GDM1 (cell line): ENCODE data around the gene FAM163B.

Experiments
- DNase-seq: peaks from one replicate; lab custom pipeline; 2025; lab: John Stamatoyannopoulos, UW

FAM163B gene

GRCh38 chr9:133597316-133597957 lies 11.8 kb downstream of the FAM163B start:
- DNase-seq = no peak

DNA sequence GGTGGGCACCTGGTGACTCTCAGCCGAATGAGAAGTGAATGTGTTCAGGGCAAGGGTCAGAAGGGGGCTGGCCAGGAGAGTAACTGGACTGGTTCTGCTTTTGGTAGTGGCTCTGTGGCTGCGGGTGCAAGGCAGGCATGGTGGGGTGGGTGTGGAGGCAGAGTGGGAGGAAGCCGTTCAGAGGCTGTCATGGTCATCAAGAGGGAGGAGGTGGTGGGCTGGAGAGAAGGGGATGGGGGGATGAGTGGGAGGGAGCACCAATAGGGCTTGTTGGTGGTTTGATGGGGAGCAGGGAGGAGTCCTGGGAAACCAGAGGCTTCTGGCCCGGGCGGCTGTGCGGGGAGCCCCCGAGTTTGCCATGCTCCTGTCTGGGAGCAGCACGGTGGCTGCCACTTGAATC lies 13.3 kb downstream of the FAM163B start:
- no peak for DNase-seq

DNA sequence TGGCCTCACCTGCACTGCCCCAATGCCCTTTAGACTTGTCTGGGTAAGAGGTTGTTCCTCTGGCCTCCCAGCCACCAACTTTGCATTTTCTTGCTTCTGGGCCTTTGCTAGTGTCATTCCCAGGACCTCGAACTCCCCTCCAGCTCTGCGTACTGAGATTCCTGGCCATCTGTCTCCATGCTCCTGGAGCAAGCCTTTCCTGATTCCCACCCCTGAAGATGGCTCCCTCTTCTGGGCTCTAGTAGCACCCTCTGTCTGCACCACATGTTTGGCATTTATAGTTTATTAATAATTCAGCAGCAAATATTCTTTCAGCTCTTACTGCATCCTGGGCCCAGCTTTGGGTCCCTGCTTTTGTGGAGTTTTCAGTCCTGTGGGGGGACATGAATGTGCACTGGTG lies 14.9 kb downstream of the FAM163B start:
- no peak for DNase-seq

- no peak for DNase-seq
These were observed 15.5 kb downstream of the FAM163B start for GRCh38 chr9:133593587-133594253.

DNA sequence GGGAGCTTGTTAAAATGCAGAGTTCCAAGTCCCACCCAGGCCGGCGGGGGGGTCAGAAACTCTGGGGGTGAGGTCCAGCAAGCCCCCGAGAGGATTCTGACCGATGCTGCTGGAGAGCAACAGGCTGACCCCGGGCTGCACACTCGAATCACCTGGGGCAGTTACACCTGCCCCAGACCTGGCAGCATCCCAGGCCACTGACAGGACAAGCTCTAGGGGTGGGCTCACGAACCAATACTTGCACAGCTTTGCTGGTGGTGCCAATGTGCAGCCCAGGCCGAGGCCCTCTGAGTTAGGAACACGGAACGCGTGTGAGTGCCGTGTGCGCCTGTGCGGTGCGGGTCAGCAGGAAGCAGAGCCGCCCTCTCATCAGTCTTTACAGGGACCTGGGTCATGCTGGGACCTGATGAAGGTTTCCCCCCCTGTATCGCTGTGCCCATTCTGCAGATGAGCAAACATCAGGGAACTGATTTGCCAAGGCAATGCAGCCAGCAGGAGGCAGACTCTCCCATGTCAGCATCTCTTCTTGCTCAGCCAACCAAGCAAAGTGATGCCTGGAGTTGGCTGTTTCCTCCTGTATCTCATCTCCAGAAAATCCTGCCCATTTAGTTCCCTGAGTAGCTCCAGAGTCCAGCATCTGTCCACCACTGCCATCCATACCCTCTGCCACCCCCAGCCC lies 16.3 kb downstream of the FAM163B start:
- DNase-seq = no peak

DNA sequence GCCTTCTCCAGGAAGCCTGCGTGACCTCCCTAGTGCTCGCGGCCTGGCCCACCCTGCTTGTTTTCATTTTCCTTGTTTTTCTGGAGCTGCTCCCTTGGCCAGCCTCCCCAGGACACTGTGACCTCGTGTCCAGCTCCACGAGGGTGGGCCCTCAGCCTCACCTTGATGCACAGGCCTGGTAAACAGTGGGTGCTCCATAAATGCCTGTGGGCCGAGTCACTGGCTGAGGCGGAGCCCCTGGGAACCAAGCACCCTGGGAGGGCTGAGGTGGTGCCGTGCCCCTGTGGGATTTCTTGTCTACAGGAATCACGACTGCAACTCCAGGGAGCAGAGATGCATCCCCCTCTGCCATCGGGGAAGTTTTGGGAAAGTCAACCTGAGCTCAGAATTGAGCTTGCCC lies 17.2 kb downstream of the FAM163B start:
- no peak for DNase-seq

GRCh38 chr9:133591116-133591910 lies 17.9 kb downstream of the FAM163B start:
- no peak for DNase-seq

DNA sequence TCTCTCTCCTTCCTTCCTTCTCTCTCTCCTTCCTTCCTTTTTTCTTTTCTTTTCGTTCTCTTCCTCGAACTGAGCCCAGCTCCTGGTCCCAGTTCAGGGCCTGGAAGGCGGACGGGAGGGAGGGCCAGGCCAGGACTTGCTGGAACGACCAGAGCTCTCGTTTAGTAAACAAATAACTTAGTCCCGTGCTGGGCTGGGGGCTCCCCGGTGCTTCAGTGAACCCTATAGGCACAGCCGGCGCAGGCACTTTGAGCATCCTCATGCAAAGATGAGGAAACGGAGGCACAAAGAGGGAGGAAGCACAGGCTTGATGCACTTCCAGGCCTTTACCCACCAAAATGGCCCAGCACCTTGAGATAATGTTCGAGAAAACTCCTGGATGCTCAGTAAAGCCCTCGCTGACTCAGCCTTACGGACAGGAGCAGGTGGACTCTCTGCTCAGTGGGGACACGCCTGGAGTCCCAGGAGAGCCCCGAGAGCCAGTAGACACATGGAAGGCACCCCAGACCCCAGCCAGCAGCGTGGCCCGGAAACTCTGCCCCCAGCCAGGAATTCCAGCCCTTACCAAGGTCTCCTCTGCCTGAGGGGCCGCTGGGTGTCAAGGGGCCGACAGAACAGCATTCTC lies 18.8 kb downstream of the FAM163B start:
- no peak for DNase-seq

GRCh38 chr9:133589454-133590227 lies 19.5 kb downstream of the FAM163B start:
- no peak for DNase-seq

DNA sequence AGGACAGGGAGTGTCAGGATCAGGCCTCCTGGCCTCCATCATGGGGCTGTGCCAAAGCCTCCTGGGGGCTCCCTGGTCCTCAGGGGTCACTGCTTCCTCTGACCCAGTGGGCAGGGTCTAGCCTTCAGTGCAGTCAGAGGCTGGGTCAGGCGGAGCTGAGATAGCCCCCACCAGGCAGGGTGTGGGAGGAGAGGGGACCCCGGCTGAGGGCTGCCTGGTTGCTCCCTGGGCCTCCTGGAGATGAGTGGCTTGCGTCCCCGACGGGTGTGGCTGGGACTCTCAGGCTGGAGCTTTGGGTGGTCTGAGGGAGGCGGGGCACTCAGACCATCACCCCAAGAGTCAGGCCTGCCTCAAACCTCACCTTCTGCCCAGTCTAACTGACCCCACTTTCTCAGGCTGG lies 21.7 kb downstream of the FAM163B start:
- DNase-seq = no peak

GRCh38 chr9:133587051-133587450 lies 22.1 kb downstream of the FAM163B start:
- DNase-seq = no peak

DNA sequence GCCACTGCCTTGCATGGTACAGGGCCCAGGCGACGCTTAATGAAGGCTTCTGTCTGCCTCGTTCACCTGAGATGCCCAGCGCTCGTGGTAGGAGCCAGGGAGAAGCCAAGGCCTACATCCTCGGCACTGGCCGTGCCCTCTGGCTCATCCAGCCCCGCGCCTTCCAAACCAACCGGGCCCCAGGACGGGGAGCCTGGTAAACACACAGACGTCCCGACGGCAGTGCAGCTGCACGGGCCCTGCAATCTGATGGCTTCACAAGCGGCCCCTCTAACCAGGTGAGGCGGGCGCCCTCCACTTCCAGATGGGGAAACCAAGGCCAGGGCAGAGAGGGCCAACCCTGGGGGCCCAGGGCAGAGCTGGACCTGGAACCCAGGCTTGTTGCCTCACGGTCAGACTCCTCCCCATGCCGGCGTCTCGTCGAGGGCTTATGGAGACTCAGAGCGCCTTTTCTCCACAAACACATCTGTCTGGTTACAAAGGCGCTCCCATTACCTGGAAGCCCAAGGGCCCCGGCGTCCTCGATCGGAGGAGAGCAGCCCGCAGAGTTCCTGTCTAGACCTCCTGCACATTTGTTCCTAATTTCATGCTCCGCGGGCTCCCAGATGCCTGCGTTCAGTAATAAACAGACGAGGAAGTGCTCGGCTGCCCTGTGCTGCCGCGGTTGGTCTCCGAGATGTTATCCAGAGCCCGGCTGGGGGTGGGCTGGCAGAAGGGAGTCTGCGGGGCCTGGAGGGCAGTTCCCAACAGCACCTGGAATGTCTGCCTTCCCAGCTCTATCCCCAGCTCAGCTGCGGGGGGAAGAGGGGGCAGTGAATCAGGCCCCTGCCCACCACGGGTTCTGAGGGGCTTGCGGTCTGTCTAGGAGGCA lies 23.5 kb downstream of the FAM163B start:
- DNase-seq = no peak

GRCh38 chr9:133584559-133585476 lies 24.4 kb downstream of the FAM163B start:
- no peak for DNase-seq

DNA sequence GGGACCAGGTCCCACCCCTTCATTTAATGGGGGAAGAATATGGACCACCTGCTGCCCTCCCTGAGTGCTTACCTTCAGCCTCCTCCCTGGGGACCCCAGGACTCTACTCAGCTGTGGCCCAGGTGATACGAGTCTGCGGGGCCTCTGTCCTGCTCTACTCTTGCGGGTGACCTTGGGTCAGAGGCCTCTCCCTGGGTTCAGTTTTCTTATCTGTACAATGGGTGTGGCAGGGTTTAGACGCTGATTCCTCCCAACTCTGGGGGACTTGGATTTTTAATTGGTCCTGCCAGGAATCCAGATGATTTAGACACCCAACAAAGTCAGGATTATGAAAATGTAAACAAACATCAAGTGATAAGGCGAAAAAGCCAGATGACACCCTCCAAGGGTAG lies 25.0 kb downstream of the FAM163B start:
- no peak for DNase-seq

DNA sequence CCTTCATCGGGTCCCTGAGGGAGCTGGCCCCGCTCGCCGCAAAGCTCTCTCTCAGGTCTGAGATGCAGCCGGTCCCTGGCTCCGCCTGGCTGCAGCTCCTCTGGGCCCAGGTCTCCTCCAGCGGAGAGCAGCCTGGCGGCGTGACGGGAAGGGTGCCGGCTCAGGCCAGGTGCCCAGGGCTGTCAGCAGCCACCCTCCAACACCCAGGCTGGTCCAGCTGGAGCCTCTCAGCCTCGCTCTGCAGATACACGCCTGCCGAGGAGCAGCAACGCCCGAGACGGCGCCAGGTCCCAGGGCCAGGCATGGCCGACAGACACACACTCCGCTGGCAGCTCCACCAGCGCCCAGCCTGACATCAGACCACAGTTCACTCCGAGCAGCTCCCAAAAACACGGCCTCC lies 25.6 kb downstream of the FAM163B start:
- DNase-seq = no peak

- no peak for DNase-seq
These were observed 26.1 kb downstream of the FAM163B start for GRCh38 chr9:133583111-133583510.

DNA sequence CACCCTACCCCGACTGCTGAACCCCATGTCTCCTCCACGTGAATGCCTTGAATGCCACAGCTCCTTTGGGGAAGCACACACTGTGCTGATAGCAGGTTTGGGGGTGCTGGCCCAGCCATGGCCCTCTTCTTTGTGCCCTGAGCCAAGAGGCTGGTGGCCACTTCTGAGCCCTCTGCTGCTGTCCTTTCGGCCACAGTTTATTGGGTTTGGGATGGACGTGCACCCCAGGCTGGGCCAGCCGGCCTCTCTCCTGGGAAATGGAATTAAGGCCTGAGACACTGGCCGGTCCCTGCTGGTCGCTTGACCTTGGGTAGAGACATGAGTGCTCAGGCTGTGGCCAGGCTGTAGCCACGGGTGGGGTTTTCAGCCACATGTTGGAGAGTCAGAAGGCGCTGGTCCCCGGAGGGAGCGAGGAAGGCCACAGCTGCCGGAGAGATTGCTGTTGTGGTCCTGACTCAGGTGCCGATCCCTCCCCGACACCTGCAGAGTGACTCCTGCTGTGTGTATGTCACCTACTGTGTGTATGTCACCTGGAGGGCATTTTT lies 26.6 kb downstream of the FAM163B start:
- no peak for DNase-seq

DNA sequence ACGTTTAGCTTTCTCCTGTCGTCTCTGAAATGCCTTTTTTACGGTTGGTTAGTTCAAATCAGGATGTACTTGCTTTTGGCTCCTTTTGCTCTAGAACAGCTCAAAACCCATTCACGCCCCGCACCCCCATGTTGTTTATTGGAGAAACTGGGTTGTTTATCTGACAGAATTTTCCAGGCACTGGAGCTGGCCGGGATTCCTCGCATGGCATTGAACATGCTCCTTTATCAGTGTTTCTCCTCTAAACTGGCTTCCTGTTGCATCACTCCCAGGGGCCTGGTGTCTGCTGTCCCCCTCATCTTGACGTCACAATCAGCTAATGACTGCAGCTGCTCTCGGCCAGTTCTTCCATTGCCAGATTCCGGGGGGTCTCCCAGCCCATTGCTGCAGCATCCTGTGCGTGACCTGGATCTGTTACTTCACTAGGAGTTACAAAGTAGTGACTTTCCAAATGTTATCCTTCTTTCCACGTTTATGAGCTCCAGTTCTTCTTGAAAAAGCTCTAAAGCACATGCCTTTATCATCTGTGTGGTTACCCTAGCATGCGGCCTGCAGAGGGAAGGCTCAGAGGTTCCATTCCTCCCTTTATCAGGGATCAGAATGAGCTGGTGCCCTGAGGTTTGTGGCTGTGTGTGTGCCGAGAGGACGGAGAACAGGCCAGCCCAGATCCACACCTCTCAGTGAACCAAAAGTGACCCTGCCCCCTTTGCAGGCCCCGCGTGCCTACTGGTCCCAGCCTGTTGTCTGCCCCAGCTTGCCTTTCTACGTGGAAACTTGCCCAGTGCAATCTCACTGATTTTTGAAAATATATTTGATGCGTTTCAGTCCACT lies 27.5 kb downstream of the FAM163B start:
- no peak for DNase-seq
